ENCODE measurements around the gene SPACA1. TPM values are rescaled to one million over a fixed set of nuclear protein-coding genes. Genes with fewer than 3 reads are reported as not detected.

SPACA1 gene
- total RNA-seq, 1 donor from 2014 or later: not detected

- DNase-seq (ENCODE audit: low spot score): no peak
Observed at GRCh38 chr6:88105741-88106340, 58.2 kb downstream of the SPACA1 start.

GRCh38 chr6:88107241-88107640, 59.6 kb downstream of the SPACA1 start:
- DNase-seq (ENCODE audit: low spot score): no peak

GRCh38 chr6:88111991-88112390, 64.3 kb downstream of the SPACA1 start:
- DNase-seq (ENCODE audit: low spot score): no peak

GRCh38 chr6:88114838-88115237, 67.2 kb downstream of the SPACA1 start:
- no peak for DNase-seq (ENCODE audit: low spot score)

GRCh38 chr6:88115307-88115706, 67.7 kb downstream of the SPACA1 start:
- DNase-seq (ENCODE audit: low spot score): no peak

- DNase-seq (ENCODE audit: low spot score): no peak
Observed at GRCh38 chr6:88116276-88116675, 68.6 kb downstream of the SPACA1 start.

Other genes with a start within 250 kb of the SPACA1 start
- gene CNR1, start 118.5 kb downstream of the SPACA1 start, total RNA-seq: 16.7 TPM